NCI-H1105 treated with DMSO at 0.1 percent for 48 hours (cell line): ENCODE data around the gene DEFB132.
"Not testable (repeated sequence)": the region's sequence is repeated elsewhere in the genome, so short reads cannot be mapped to it uniquely, and the experiment has no call there.

Experiments used
- DNase-seq: peaks from one replicate; lab custom pipeline; 2025; lab: John Stamatoyannopoulos, UW

Gene DEFB132

GRCh38 chr20:257419-257818 lies at the start of gene DEFB132:
Gene DEFB132 (plus strand): TSS chr20:257724. CDS start chr20:257779, 55 bp downstream.
- no peak for DNase-seq

GRCh38 chr20:208942-209566 lies 48.5 kb upstream of the DEFB132 start:
- peak; percentile 48 for DNase-seq

GRCh38 chr20:210809-211502 lies 46.6 kb upstream of the DEFB132 start:
- no peak for DNase-seq

- DNase-seq = no peak
Measured at GRCh38 chr20:214383-214782, 43.1 kb upstream of the DEFB132 start.

GRCh38 chr20:215796-216195 lies 41.7 kb upstream of the DEFB132 start:
- no peak for DNase-seq

- DNase-seq = no peak
Measured at GRCh38 chr20:217266-217665, 40.3 kb upstream of the DEFB132 start.

GRCh38 chr20:219290-220115 lies 38.0 kb upstream of the DEFB132 start:
- DNase-seq = peak; percentile 56

GRCh38 chr20:221258-221830 lies 36.2 kb upstream of the DEFB132 start:
- DNase-seq = no peak

- not testable (repeated sequence) for DNase-seq
Measured at GRCh38 chr20:225879-226278, 31.6 kb upstream of the DEFB132 start.

GRCh38 chr20:226958-227357 lies 30.6 kb upstream of the DEFB132 start, which contains the start of gene DEFB129:
Gene DEFB129 (plus strand): TSS chr20:227258. CDS start chr20:227289, 31 bp downstream.
- DNase-seq = no peak

- DNase-seq = no peak
Measured at GRCh38 chr20:227439-228105, 30.0 kb upstream of the DEFB132 start.

- no peak for DNase-seq
Measured at GRCh38 chr20:235891-236290, 21.6 kb upstream of the DEFB132 start.

- DNase-seq = no peak
Measured at GRCh38 chr20:237489-237888, 20.0 kb upstream of the DEFB132 start.

GRCh38 chr20:237929-238328 lies 19.6 kb upstream of the DEFB132 start:
- DNase-seq = no peak

- DNase-seq = no peak
Measured at GRCh38 chr20:242905-243304, 14.6 kb upstream of the DEFB132 start.

- DNase-seq = no peak
Measured at GRCh38 chr20:251354-251753, 6.2 kb upstream of the DEFB132 start.

- no peak for DNase-seq
Measured at GRCh38 chr20:252801-253200, 4.7 kb upstream of the DEFB132 start.

GRCh38 chr20:253447-253846 lies 4.1 kb upstream of the DEFB132 start:
- DNase-seq = not testable (repeated sequence)

GRCh38 chr20:258269-258858 lies 840 bp downstream of the DEFB132 start:
- no peak for DNase-seq

- no peak for DNase-seq
Measured at GRCh38 chr20:258963-259362, 1.4 kb downstream of the DEFB132 start.

GRCh38 chr20:259981-260380 lies 2.5 kb downstream of the DEFB132 start:
- no peak for DNase-seq
